GM19455 (cell line): ENCODE data around the gene DGKI.
A peak's percentile ranks its signal among the peaks of the same experiment; 100 is the strongest.

ENCODE experiments used
- ATAC-seq: cut with Tn5 transposase; IDR thresholded peaks from one replicate; pipeline ENCODE4 v1.9.1; 2021; ENCODE audit not compliant: unreplicated experiment

Gene DGKI

DNA sequence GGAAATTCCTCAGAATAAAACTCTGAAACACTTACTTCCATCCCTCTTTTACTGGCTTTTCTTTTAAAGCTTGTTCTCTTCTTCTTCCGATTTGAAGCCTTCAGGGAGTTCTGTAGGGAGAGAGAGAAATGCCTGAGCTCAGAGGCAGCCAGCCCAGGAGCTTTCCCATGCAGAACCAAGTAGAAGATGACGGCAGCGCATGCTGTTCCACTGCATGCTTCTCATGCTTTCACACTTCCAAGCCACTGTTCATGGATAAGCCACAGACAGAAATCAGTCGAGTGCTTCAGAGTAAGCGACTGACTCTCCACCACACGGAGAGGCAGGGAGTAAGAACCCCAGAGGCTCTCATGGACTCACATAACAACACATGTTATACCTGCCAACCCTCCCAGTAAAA lies 237.3 kb downstream of the DGKI start:
- ATAC-seq: no peak

DNA sequence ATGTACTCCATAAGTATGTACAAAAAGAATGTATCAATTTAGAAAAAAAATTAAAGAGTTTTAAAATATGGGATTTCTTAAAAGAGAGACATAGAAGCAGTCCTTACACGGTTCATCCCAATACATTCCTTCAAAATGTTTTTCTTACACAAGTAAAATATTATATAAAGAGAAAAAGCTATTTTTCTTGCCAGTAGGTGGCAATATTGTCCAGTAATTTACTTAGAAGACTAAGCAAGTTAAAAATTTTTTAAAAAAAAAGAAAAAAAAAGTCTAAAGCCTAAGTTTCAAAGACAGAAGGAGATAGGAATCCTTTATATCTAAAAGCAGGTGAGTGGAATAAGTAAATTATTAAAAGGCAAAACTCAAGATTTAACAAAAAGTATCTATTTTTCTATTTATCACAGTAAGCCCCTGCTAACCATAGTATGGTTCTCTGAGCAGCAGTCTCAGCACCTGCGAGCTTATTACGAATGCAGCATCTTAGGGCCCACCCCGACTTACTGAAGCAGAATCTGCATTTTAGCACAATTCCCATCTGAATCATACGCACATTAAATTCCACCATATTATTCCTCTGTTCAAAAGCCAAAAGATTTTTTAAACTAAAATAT lies 240.6 kb downstream of the DGKI start:
- ATAC-seq: no peak

DNA sequence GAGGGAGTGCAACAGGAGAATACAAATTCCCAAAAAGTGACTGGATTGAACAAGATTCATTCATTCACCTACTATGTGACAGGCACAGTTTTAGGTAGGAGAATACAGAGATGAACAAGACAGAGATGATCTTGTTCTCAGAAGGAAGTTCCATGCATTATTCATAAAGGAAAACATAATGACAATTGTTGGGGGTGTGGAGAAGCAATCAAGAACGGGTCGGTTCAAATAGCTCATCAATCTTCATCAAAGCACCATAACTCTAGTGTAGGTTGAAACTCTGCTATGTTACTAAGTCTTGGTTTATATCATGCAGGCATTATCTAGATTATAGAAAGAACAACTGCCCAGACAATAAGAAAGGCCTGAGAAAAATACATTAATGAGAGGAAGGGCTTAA lies 243.7 kb downstream of the DGKI start:
- ATAC-seq: no peak

DNA sequence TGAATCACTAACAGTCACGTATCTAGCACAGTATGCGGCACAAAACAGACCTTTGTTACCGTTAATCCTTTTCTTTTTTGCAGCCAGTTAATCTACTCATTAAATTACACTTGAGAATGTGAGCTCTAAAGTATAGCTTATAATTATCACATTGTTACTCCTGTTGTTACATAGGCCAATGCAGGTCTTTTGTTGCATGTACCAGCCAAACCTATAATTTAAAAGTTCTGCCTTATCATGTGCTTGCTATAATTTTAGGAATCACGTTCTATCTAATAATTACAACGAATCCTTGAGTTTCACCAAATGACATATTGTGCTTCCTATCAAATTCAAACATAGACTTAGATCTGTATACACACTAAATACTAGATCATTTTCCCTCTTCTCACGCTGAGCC lies 245.1 kb downstream of the DGKI start:
- ATAC-seq: no peak

DNA sequence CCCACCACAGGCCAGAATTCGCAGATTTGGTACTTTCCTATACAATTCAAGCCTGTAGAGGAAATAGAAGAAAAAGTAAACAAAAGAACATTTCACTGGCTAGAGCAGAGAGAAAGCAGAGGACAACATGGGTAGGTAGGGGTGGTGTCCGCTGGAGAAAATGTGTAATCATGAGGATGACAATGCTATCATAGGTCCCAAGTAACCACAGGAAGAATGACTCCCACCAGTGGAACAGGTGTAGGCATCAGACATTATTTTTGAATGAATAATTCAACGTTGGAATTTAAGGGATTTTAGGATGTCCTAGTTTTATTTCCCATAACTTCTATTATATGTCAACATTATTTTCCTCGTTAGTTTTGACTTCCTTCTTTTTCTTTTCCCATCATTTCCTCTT lies 248.9 kb downstream of the DGKI start:
- no peak for ATAC-seq

DNA sequence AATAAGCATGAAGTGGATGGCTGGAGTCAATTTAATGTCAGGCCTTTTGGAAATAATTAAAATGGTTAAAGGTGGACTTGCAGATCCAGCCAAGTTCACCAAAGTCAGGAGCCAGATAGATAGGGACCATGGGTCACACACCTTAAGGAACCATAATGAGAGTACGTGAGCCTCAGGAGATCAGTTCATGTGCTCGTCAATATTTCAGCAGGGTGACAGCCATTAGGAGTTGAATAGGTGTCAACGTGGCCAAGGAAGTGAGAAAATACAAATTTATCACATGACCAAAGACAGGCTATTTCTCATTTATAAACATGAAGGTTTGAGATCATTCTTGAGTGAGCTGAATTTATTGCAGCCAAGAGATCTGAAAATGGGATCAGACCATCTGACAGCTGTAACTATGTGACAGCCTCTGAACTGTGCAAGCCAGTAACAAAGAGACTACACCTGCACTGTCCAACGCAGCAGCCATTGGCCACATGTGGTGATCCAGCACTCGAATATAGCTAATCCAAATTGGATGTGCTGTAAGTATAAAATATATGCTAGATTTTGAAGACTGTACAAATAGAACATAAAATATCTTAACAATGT lies 253.6 kb downstream of the DGKI start:
- no peak for ATAC-seq

DNA sequence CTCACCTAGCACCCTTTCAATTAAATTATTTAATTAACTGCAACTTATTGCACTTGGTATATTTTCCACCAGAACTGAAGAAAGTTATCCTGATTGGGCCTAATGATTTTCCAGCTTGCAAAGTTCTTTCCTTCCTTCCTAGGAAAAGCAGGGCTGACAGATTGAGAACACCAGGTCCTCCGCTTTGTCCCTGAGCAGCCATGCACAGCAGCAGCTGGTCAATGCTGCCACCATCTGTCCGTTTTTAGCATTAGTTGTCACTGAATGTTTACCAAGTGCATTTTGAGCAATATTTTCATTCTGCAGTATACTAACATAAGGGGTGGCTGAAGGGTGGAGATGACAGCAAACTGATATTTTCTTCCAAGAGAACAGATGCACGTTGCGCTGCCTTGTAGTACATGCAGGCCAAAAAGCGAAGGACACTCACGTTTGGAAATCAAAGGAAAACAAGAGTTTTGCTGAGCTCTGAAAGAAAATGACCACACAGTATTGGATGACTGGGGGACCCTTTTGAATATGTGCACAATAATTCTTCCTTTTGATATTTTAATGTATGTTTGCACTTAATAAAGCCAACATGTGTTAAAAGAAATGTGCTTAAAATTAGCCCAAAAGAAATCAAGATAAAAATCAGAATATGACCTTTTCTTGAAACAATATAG lies 254.4 kb downstream of the DGKI start:
- peak; percentile 69 for ATAC-seq

DNA sequence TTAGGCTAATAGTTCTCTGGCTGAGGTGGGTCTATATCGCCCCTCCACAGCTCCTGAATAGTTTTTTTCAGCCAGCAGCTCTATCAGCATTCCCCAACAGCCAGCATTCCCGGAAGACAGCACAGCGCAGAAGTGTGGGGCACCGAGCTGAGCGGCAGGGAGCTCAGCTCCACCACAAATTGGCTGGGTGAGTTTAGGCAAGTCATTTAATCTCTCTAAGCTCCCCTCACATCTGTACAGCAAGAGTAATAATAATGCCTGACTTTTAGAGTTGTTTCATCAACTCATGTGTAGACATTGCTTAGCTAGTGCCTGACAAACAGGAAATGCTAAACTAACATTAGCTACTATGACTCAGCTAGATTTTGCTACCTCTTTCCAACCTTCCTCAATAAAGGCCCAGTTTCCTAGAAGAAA lies 255.3 kb downstream of the DGKI start:
- no peak for ATAC-seq

DNA sequence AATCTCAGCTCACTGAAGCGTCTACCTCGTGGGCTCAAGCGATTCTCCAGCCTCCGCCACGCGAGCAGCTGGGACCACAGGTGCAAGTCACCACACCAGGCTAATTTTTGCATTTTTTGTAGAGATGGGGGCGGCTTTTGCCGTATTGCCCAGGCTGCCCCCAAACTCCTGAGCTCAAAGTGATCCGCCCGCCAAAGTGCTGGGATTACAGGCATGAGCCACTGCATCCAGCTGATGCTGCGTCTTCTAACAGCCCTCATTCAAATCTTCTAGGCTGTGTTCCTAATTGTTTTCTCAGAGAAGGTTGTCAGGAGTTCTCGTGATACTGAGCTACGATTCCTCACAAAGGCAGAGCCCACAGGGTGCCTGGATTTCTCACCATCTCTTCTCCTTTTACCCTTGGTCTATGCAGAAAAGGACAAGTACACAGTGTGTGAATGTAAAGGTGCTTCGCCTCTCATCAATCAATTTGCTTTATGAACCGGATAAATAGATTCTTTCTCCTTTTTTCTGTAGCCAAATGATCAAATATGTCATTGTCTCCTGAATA lies 255.9 kb downstream of the DGKI start:
- ATAC-seq: no peak

DNA sequence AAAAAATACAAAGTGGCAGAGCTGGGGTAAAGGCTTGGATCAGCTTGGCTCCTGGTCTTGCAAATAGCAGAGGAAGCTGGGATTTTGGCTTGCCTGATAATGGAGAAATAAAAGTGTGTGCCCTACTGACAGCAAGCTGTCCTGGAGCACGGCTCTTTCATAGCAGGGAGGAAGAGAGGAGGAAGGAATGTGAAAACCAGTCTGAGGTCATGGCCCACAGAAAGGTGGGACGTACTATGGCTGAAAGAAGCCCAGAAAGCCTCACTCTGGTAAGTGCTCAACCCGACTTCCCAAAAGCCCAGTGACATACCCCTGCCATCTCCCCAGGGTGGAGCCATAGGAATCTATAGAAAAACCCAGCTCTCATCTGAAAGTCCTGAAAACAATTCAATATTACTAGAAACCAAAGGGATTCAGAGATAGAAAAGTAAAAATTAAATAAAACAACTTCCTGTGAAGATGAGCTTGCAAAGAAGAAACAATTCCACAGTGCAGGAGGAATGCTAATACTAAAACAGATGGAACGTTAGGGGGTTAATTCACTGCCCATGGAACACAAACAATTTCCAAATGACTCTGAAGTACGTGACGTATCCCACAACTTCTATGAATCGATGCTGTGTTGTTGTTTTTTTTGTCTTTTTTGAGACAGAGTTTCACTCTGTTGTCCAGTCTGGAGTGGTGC lies 256.6 kb downstream of the DGKI start:
- ATAC-seq: no peak

DNA sequence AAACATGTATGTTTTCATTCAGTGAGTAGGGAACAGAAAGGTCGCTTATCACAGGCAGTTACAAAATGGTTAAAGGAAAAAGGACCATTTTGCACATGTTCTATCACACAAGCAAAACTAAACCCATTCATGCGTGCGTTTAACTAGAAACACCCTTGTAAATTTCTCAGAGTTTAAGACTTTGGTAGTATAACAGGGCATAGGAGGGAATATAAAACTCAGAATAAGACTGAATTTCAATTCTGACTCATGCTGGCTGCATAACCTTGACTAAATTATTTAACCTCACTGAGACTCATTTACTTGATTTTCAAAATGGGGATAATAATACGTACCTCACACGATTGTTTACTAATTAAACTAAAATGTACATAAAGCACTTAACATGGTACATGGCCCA lies 259.4 kb downstream of the DGKI start:
- no peak for ATAC-seq

DNA sequence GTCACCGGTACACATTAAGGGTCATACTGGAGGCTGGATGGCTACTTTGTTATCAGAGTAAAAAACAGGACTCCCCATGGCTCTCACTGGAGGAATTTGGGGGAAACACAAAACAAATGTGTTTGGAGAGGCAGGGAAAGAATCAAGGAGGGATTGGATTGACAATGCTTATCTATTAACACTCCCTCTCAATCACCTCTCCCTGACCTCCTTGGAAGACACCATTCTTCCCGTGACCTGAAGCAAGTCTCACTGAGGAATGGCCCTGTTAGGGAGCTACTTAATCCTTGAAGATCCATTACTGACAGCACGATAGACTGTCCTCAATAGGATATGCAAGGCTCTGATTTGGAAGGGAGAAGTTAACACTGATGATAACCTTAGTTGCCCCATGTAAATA lies 261.2 kb downstream of the DGKI start:
- no peak for ATAC-seq

DNA sequence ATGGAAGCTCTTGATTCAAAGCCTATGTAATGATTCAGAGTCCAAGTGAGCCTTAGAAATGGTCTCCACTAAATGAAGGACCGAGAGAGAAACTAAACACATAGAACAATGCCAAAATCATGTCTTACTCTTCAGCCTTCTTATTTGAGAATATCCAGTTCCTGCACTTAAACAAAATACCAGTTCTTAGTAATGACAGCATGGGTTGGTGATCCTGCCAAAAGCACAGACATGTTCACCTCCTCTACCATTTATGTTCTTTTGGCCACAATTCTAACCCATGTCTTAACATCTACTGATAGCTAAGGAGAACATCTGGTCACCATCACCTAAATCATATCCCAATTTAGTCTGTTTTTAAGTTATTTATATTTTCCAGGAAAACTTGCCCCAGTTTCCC lies 263.6 kb downstream of the DGKI start:
- ATAC-seq: no peak

DNA sequence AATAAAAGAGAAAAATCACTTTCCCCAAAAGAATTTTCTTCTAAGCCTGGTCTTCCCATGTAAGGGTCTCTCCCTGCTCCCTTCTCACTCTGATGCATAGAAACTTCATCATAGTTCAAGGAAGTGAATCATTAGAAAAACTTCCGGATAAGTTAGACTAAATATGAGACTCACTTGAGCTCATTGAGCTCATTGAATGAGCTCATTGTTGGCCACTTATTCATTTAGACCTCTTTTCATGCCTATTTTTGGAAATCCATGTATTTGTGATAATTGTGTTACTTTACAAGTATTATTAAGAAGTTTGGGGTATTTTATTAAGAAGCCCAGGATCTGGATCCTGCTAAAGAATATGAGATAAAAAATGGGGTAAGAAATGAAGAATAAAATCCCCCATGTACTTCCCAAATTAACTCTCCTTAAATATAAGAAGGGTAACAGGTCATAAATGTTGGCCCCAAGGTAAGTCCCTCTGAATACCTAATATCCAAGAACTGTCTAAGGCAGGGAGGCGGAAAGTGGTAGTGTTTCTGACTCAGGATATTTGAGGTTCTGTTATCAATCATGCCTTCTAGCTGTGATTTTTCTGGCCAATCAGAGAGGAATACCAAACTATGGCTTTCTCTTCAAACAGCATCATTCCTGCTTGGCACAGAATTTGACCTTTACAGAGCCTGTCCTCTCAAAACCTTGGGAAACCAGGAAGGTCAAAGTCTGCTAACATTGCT lies 266.7 kb downstream of the DGKI start:
- ATAC-seq: no peak

DNA sequence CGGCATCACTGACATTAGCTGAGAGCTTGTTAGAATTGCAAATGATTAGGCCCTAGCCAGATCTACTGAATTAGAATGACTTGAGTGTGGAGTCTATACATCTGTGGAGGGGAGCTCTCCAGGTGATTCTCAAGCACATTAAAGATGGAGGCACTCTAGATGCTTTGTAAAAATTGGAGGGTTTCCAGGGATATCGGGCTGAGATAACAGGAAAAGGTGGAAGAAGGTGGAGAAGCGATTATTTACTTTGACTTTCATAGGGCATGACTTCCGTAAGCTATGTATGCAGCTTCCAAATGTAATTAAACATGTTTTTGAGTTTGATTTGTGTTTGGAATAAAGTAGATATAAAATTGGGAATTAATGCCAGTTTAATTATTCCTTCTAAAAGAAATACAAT lies 268.2 kb downstream of the DGKI start:
- no peak for ATAC-seq

DNA sequence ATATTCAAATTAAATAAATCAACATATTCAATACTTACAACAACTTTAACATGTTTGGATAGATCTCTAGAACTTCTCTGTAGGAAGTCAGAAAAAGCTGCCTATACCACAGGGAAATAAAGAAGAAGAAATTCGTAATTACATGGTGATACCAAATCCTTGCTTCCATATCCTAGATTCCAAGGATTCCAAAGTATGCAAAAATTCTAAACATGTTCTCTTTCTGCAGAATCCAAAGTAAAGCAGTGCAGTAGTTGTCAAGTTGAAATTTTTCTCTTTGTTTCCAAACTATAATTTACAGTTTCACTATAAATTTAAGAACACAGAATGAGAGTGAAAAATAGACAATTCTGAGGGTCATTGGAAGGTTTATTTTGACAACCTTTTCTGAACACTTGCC lies 269.6 kb downstream of the DGKI start:
- no peak for ATAC-seq

DNA sequence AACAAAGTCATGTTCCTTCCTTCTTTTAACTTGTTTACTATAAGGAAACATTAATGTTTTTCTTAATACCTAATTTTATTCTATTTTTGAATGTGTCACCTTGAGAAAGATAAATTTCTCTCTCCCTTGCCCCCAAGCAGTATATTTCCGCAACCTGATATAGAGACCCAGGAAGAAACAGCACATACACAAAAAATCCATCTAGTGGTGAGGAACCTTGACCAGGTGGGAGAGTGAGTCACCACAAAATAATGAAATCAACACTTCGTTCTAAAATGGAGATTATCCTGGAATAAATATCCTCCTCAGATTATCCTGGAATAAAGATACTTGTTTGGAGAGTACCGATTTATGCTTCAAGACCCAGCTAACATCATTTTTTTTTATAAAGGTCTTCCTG lies 270.3 kb downstream of the DGKI start:
- ATAC-seq: no peak

DNA sequence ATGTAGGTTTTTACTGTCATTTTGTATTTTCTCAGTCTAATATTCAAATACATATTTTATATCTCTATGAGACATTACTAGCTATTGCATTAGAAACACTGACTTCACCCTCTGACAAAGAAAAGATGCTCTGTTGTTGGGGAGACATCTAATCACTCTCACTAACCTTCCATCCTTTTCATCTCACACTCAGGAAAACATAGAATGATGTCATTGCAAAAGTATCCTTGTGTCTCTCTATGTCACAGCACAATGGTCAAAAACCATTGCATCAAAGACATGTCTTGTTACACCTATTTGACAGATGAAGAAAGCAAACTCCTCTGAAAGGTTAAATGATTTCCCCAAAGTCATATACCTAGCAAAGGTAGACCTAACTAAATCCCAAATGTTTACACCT lies 272.0 kb downstream of the DGKI start:
- no peak for ATAC-seq

DNA sequence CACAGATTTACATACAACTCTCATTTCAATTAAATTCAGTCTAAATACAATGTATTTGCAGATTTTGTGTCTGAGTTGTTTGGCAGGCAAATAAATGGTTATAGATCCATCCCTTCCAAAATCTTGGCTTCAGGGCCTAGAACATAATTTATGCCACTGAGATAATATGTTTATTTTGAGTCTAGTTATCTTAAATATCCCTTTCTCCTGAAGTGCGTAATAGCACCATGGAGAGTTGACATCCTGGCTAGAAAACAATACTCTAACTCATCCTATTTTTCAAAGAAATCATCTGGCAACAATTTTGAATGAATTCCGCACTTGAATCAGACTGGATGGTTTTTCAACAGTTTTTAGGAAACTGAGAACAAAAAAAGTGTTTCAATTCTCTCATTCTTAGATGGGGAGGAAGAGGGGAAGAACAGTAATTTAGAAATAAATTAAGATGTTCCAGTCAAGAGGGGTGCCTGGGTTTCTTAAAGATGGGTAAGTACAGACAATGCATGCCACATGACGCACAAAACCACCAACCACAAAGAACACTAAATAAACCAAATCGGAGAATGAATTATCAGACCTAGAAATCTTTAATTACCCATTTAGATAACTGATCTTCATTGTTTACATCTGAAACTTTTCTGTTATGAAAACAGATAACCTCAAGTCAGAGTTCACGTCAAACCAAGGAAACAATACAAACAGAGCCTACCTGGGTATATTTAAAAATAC lies 274.6 kb downstream of the DGKI start:
- ATAC-seq: no peak

DNA sequence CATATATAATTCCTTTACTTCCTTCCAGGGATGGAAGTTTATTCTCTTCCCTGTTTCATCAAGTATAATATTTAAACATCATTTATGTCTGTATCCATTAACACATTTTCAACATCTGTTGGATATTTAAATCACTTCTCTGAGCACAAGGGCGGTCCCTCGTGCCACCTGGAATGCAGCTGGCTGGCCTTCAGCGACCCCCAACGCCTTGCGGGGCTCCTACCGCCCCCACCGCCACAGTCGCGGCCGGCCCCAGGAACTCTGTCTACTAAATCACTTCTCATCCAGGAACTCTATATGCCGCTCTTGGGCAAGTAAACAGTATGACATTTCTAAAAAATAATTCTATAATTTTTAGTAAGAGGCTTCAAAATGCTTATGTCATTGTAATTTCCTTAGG lies 282.1 kb downstream of the DGKI start:
- no peak for ATAC-seq

DNA sequence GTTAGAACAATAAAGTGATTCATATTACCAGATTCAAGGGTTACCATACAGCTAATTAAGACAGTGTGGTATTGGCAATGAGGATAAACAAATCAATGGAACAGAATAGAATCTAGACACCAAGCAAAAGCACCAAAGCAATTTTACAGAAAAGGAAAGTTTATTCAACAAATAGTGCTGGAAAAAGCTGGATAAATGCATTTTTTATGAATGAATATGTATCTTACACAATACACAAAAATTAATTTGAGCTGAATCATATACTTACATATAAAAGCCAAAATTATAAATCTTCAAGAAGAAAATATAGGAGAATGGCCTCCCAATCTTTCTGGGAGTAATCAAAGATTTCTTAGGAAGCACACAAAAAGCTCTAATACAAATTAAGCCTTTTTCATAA lies 282.8 kb downstream of the DGKI start:
- no peak for ATAC-seq
